ENCODE results near the gene USP6NL. TPM values are rescaled to one million over a fixed set of nuclear protein-coding genes. Genes with fewer than 3 reads are reported as not detected.

USP6NL gene
- polyA plus RNA-seq, 1 of the 3 experiments (the other 2 are of a cell fraction) = 8.9 TPM

DNA sequence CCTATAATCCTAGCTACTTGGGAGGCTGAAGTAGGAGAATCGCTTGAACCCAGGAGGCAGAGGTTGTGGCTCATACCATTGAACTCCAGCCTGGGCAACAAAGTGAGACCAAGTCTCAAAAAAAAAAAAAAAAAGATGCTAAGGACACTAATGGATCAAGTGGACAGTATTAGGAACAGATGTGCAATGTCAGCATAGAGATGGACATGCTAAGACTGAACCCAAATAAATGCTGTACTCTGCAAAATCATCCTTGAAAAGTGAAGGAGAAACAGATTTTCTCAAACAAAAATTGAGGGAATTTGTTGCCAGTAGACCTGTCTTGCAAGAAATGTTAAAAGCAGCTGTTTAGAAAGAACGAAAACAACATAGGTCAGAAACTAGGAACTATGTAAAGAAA, 194.5 kb downstream of the USP6NL start:
- Histone ChIP-seq H3K27ac (ENCODE audit: low read depth in 2 of 2, low read length in 1 of 2) (no peak overlapping the region), H3K4me2 (no peak overlapping the region), H2AFZ (ENCODE audit: low read depth) (no peak overlapping the region), H3K79me2 (ENCODE audit: insufficient read depth) (no peaks in the 10 kb centered on the region), H3F3A (replicated peaks; ENCODE audit: insufficient read depth) (no peaks in the 10 kb centered on the region), H3K36me3 (replicated peaks in 1 of 2; ENCODE audit: control insufficient read depth in 1 of 2, insufficient read depth in 2 of 2, low read length in 1 of 2) (no peaks in the 10 kb centered on the region), H3K9me3 (peaks cover 7% of the 10 kb centered on the region; the same call in 1 of the 2 replicates), H3K4me1 (ENCODE audit: control insufficient read depth in 1 of 2, insufficient read depth in 2 of 2, low read depth in 1 of 2, low read length in 1 of 2) (no peaks in the 10 kb centered on the region), H3K9me2 (no peaks in the 10 kb centered on the region), H4K20me1 (ENCODE audit: insufficient read depth) (no peaks in the 10 kb centered on the region), H3K27me3 (ENCODE audit: insufficient read depth) (no peaks in the 10 kb centered on the region), H3K4me3 (ENCODE audit: low read depth in 2 of 2, low read length in 1 of 2) (no peak overlapping the region), H3K9ac (no peak overlapping the region)
- no peak for DNase-seq
- TF ChIP-seq SMC3 (IDR thresholded peaks at IDR 0.05; ENCODE audit: low read depth, low read length) (no peak), FOSL2 (IDR thresholded peaks at IDR 0.05; ENCODE audit: borderline replicate concordance, low read depth) (no peak)
- 28% methylated on average over 2 of the region's 2 CpGs for WGBS (ENCODE audit: low lambda C conversion rate)
- ChIA-PET CTCF (no interaction called here), POLR2A (no interaction called here)

DNA sequence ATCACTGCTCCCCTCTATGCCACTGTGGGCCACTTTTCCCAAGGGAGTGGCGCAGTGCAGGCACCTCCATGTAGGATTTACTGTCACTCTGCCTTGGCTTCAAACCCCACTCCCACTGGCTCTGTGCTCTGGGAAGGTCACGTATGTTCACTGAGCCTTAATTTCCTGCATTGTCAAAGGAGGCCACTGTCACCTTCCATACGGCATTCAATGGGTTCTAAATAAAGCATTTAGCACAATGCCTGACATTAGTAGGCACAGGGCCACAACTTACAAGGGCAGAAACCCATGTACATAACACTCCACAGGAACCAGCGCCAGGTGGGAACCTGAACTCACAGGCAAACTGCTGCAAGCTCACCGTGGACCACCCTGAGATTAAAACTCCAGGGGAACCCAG, 196.4 kb downstream of the USP6NL start:
- TF ChIP-seq, protein P1, sequence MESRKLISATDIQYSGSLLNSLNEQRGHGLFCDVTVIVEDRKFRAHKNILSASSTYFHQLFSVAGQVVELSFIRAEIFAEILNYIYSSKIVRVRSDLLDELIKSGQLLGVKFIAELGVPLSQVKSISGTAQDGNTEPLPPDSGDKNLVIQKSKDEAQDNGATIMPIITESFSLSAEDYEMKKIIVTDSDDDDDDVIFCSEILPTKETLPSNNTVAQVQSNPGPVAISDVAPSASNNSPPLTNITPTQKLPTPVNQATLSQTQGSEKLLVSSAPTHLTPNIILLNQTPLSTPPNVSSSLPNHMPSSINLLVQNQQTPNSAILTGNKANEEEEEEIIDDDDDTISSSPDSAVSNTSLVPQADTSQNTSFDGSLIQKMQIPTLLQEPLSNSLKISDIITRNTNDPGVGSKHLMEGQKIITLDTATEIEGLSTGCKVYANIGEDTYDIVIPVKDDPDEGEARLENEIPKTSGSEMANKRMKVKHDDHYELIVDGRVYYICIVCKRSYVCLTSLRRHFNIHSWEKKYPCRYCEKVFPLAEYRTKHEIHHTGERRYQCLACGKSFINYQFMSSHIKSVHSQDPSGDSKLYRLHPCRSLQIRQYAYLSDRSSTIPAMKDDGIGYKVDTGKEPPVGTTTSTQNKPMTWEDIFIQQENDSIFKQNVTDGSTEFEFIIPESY (IDR thresholded peaks at IDR 0.05; ENCODE audit: borderline replicate concordance, low read depth) = no peak
- WGBS (ENCODE audit: low lambda C conversion rate) = 24% methylated on average over 5 of the region's 5 CpGs

DNA sequence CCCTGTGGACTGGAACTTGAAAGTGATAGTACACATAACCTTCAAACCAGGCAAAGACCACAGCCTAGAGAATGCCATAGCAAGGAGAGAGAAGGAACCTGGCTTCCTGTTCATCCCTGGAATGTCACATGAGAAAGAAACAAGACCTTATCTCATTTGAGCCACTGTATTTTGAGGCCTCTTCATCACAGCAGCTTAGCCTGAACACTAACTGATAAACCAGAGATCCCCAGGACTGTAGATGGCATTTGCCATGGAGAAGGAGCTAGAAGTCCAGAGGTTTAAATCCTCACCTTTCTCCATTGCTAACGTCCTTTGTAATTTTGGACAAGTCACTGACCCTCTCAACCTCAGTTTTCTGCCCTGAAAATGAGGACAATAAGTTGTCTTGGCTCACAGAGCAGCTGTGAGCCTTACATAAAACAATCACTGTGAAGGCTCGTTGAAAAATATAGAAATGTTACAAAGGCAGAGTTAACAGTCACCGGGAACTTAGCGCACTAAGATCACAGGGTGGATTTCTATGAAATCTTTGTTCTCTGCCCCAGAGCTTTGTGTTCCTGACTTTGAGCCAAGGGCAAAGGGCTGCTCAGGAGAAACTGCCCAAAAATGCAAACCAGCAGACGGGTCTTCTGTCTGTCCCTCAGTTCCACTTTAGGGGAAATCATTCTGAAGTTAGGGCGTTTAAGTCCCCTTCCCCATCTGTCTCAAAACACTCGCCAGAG, 197.0 kb downstream of the USP6NL start:
- 22% methylated on average over 7 of the region's 7 CpGs for WGBS (ENCODE audit: low lambda C conversion rate)
- Histone ChIP-seq H3K9ac (no peak overlapping the region), H3K4me1 (ENCODE audit: control insufficient read depth in 1 of 2, insufficient read depth in 2 of 2, low read depth in 1 of 2, low read length in 1 of 2) (no peaks in the 10 kb centered on the region), H4K20me1 (ENCODE audit: insufficient read depth) (no peaks in the 10 kb centered on the region), H2AFZ (ENCODE audit: low read depth) (no peak overlapping the region), H3K27me3 (ENCODE audit: insufficient read depth) (no peaks in the 10 kb centered on the region), H3K27ac (ENCODE audit: low read depth in 2 of 2, low read length in 1 of 2) (no peak overlapping the region), H3K36me3 (replicated peaks in 1 of 2; ENCODE audit: control insufficient read depth in 1 of 2, insufficient read depth in 2 of 2, low read length in 1 of 2) (no peaks in the 10 kb centered on the region), H3K9me3 (peaks cover 1% of the 10 kb centered on the region; the same call in 1 of the 2 replicates), H3K4me2 (no peak overlapping the region), H3K4me3 (ENCODE audit: low read depth in 2 of 2, low read length in 1 of 2) (no peak overlapping the region), H3K9me2 (no peaks in the 10 kb centered on the region), H3F3A (replicated peaks; ENCODE audit: insufficient read depth) (no peaks in the 10 kb centered on the region), H3K79me2 (ENCODE audit: insufficient read depth) (no peaks in the 10 kb centered on the region)
- POLR2A ChIA-PET = no interaction called here
- DNase-seq = no peak
- CTCF ChIA-PET = interaction anchor here (2.1 to 2.5 kb wide), 2 partner anchors 10 to 19 kb away, joined by 4 to 8 read pairs; no protein-coding TSS in a partner anchor
- TF ChIP-seq TCF12 (IDR thresholded peaks at IDR 0.05) = no peak
- no peak for TF ChIP-seq FOXM1 (IDR thresholded peaks at IDR 0.05; ENCODE audit: low read depth)
- TF ChIP-seq, protein P2, sequence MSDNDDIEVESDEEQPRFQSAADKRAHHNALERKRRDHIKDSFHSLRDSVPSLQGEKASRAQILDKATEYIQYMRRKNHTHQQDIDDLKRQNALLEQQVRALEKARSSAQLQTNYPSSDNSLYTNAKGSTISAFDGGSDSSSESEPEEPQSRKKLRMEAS (IDR thresholded peaks at IDR 0.05; ENCODE audit: low read depth) = no peak
- TF ChIP-seq, protein P3, sequence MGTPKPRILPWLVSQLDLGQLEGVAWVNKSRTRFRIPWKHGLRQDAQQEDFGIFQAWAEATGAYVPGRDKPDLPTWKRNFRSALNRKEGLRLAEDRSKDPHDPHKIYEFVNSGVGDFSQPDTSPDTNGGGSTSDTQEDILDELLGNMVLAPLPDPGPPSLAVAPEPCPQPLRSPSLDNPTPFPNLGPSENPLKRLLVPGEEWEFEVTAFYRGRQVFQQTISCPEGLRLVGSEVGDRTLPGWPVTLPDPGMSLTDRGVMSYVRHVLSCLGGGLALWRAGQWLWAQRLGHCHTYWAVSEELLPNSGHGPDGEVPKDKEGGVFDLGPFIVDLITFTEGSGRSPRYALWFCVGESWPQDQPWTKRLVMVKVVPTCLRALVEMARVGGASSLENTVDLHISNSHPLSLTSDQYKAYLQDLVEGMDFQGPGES (IDR thresholded peaks at IDR 0.05; ENCODE audit: low read depth, low read length) = no peak
- TF ChIP-seq CHD2 (IDR thresholded peaks at IDR 0.05; ENCODE audit: low read length, partially characterized antibody) = no peak
- TF ChIP-seq JUND (IDR thresholded peaks at IDR 0.05) = no peak
- no peak for TF ChIP-seq MEF2A (IDR thresholded peaks at IDR 0.05; ENCODE audit: borderline replicate concordance, low read depth)
- TF ChIP-seq YY1 (IDR thresholded peaks at IDR 0.05; ENCODE audit: low read depth) = no peak
- no peak for TF ChIP-seq RCOR1 (IDR thresholded peaks at IDR 0.05; ENCODE audit: low read length)
- no peak for TF ChIP-seq ELF1 (IDR thresholded peaks at IDR 0.05)
- TF ChIP-seq, protein P4, sequence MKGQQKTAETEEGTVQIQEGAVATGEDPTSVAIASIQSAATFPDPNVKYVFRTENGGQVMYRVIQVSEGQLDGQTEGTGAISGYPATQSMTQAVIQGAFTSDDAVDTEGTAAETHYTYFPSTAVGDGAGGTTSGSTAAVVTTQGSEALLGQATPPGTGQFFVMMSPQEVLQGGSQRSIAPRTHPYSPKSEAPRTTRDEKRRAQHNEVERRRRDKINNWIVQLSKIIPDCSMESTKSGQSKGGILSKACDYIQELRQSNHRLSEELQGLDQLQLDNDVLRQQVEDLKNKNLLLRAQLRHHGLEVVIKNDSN (IDR thresholded peaks at IDR 0.05; ENCODE audit: borderline replicate concordance, low read depth) = no peak
- TF ChIP-seq, protein P5, sequence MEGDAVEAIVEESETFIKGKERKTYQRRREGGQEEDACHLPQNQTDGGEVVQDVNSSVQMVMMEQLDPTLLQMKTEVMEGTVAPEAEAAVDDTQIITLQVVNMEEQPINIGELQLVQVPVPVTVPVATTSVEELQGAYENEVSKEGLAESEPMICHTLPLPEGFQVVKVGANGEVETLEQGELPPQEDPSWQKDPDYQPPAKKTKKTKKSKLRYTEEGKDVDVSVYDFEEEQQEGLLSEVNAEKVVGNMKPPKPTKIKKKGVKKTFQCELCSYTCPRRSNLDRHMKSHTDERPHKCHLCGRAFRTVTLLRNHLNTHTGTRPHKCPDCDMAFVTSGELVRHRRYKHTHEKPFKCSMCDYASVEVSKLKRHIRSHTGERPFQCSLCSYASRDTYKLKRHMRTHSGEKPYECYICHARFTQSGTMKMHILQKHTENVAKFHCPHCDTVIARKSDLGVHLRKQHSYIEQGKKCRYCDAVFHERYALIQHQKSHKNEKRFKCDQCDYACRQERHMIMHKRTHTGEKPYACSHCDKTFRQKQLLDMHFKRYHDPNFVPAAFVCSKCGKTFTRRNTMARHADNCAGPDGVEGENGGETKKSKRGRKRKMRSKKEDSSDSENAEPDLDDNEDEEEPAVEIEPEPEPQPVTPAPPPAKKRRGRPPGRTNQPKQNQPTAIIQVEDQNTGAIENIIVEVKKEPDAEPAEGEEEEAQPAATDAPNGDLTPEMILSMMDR (IDR thresholded peaks at IDR 0.05) = no peak
- no peak for TF ChIP-seq GATA2 (CRISPR knock-in tag; IDR thresholded peaks at IDR 0.05)
- no peak for TF ChIP-seq SMC3 (IDR thresholded peaks at IDR 0.05; ENCODE audit: low read depth, low read length)
- TF ChIP-seq FOSL2 (IDR thresholded peaks at IDR 0.05; ENCODE audit: borderline replicate concordance, low read depth) = no peak

More for the DNA sequence above, 196.4 kb downstream of the USP6NL start:
- no peak overlapping the region for H2AFZ ChIP-seq (ENCODE audit: low read depth)
- H3K9me3 ChIP-seq = peaks cover 7% of the 10 kb centered on the region; the same call in 1 of the 2 replicates
- H4K20me1 ChIP-seq (ENCODE audit: insufficient read depth) = no peaks in the 10 kb centered on the region
- ChIA-PET POLR2A (no interaction called here), CTCF (interaction anchor here (2.1 to 2.5 kb wide), 2 partner anchors 9 to 18 kb away, joined by 4 to 8 read pairs; no protein-coding TSS in a partner anchor)
- H3K4me3 ChIP-seq (ENCODE audit: low read depth in 2 of 2, low read length in 1 of 2) = no peak overlapping the region
- H3K9me2 ChIP-seq = no peaks in the 10 kb centered on the region
- no peaks in the 10 kb centered on the region for H3K4me1 ChIP-seq (ENCODE audit: control insufficient read depth in 1 of 2, insufficient read depth in 2 of 2, low read depth in 1 of 2, low read length in 1 of 2)
- H3K27ac ChIP-seq (ENCODE audit: low read depth in 2 of 2, low read length in 1 of 2) = no peak overlapping the region
- H3K4me2 ChIP-seq = no peak overlapping the region
- no peaks in the 10 kb centered on the region for H3K79me2 ChIP-seq (ENCODE audit: insufficient read depth)
- H3F3A ChIP-seq (replicated peaks; ENCODE audit: insufficient read depth) = no peaks in the 10 kb centered on the region
- H3K36me3 ChIP-seq (replicated peaks in 1 of 2; ENCODE audit: control insufficient read depth in 1 of 2, insufficient read depth in 2 of 2, low read length in 1 of 2) = no peaks in the 10 kb centered on the region
- H3K9ac ChIP-seq = no peak overlapping the region
- H3K27me3 ChIP-seq (ENCODE audit: insufficient read depth) = no peaks in the 10 kb centered on the region
- DNase-seq = no peak
